ENCODE data around the gene GNAQ. TPM values are rescaled to one million over a fixed set of nuclear protein-coding genes. Genes with fewer than 3 reads are reported as not detected.

Gene GNAQ
- total RNA-seq, 2 donors from 2014 or later, result 15.8 to 22.1 TPM

GRCh38 chr9:77789891-77790290 is 241.7 kb downstream of the GNAQ start:
- H3K4me1 ChIP-seq, result no peaks in the 10 kb centered on the region
- ATAC-seq (no peak), DNase-seq (no peak)
- WGBS, 2 donors, result 78 to 87% methylated on average over 5 of the region's 5 CpGs
- no peaks in the 10 kb centered on the region for H3K27me3 ChIP-seq
- H3K36me3 ChIP-seq (replicated peaks in 1 of 2; ENCODE audit: insufficient read depth in 1 of 2, low read depth in 2 of 2), result no peaks in the 10 kb centered on the region
- H3K4me3 ChIP-seq, result no peak overlapping the region
- H3K9me3 ChIP-seq, result no peaks in the 10 kb centered on the region
- no peak overlapping the region for H3K27ac ChIP-seq
- intact Hi-C loops (cut with DNase I), result no loop called here
- TF ChIP-seq CTCF (IDR thresholded peaks at IDR 0.05) (no peak), POLR2A (IDR thresholded peaks at IDR 0.05) (no peak)

- no peaks in the 10 kb centered on the region for H3K36me3 ChIP-seq (replicated peaks in 1 of 2; ENCODE audit: insufficient read depth in 1 of 2, low read depth in 2 of 2)
- no peak for DNase-seq
- H3K9me3 ChIP-seq, result no peaks in the 10 kb centered on the region
- no peak overlapping the region for H3K4me3 ChIP-seq
- no peaks in the 10 kb centered on the region for H3K4me1 ChIP-seq
- ATAC-seq, result no peak
- intact Hi-C loops (cut with DNase I), result no loop called here
- WGBS, 2 donors, result 85 to 96% methylated on average over 2 of the region's 2 CpGs
- H3K27me3 ChIP-seq, result no peaks in the 10 kb centered on the region
- no peak overlapping the region for H3K27ac ChIP-seq
- TF ChIP-seq CTCF (IDR thresholded peaks at IDR 0.05) (no peak), POLR2A (IDR thresholded peaks at IDR 0.05) (no peak)
Observed at GRCh38 chr9:77785341-77785740, 246.3 kb downstream of the GNAQ start.

GRCh38 chr9:77783518-77783917 is 248.1 kb downstream of the GNAQ start:
- intact Hi-C loops (cut with DNase I), result no loop called here
- no peak for ATAC-seq
- TF ChIP-seq POLR2A (IDR thresholded peaks at IDR 0.05), result no peak
- no peak for TF ChIP-seq CTCF (IDR thresholded peaks at IDR 0.05)

GRCh38 chr9:77779010-77779409 is 252.6 kb downstream of the GNAQ start:
- Histone ChIP-seq H3K4me1 (no peaks in the 10 kb centered on the region), H3K9me3 (no peaks in the 10 kb centered on the region), H3K27me3 (no peaks in the 10 kb centered on the region), H3K36me3 (replicated peaks in 1 of 2; ENCODE audit: insufficient read depth in 1 of 2, low read depth in 2 of 2) (no peaks in the 10 kb centered on the region), H3K27ac (no peak overlapping the region), H3K4me3 (no peak overlapping the region)
- ATAC-seq (no peak), DNase-seq (no peak)
- intact Hi-C loops (cut with DNase I), result no loop called here
- WGBS, 2 donors, result 73 to 91% methylated on average over 2 of the region's 2 CpGs
- TF ChIP-seq POLR2A (IDR thresholded peaks at IDR 0.05) (no peak), CTCF (IDR thresholded peaks at IDR 0.05) (no peak)

More at GRCh38 chr9:77783518-77783917, 248.1 kb downstream of the GNAQ start:
- no peak overlapping the region for H3K27ac ChIP-seq
- H3K4me1 ChIP-seq, result no peaks in the 10 kb centered on the region
- no peaks in the 10 kb centered on the region for H3K9me3 ChIP-seq
- 78 to 87% methylated on average over 3 of the region's 3 CpGs for WGBS, 2 donors
- H3K36me3 ChIP-seq (replicated peaks in 1 of 2; ENCODE audit: insufficient read depth in 1 of 2, low read depth in 2 of 2), result no peaks in the 10 kb centered on the region
- H3K4me3 ChIP-seq, result no peak overlapping the region
- no peaks in the 10 kb centered on the region for H3K27me3 ChIP-seq
- no peak for DNase-seq

- no peaks in the 10 kb centered on the region for H3K36me3 ChIP-seq (replicated peaks in 1 of 2; ENCODE audit: insufficient read depth in 1 of 2, low read depth in 2 of 2)
- intact Hi-C loops (cut with DNase I), result no loop called here
- H3K27ac ChIP-seq, result no peak overlapping the region
- no peaks in the 10 kb centered on the region for H3K9me3 ChIP-seq
- H3K27me3 ChIP-seq, result no peaks in the 10 kb centered on the region
- no peak for ATAC-seq
- TF ChIP-seq CTCF (IDR thresholded peaks at IDR 0.05), result no peak
- no peak for TF ChIP-seq POLR2A (IDR thresholded peaks at IDR 0.05)
- H3K4me1 ChIP-seq, result no peaks in the 10 kb centered on the region
- DNase-seq, result no peak
- 78 to 89% methylated on average over 3 of the region's 3 CpGs for WGBS, 2 donors
- no peak overlapping the region for H3K4me3 ChIP-seq
Observed at GRCh38 chr9:77773381-77773780, 258.2 kb downstream of the GNAQ start.

Measured in body of pancreas (tissue), 4 donors.